Panc1 (cell line): Measurements from ENCODE around the gene GUSB. TPM values are rescaled to one million over a fixed set of nuclear protein-coding genes. Genes with fewer than 3 reads are reported as not detected.

Experiments
- ATAC-seq: fragments of 200-7000 bp; cut with Tn5 transposase; 2 replicates; pipeline ENCODE4 v1.9.1; 2020; ENCODE audit warnings: mild to moderate bottlenecking, moderate library complexity
- BruUV-seq: library from RNA; stranded (reverse); fragments of 400-500 nt; replicated peaks from 2 replicates; lab custom pipeline; 2021; lab: Mats Ljungman, UMichigan
- CTCF ChIA-PET: fragments of 300-600 bp; sonication (Branson Sonifier 250); formaldehyde crosslinking; loops from one replicate; lab custom pipeline; 2022; ENCODE audit warnings: antibody characterized with exemption; lab: Charles Lee
- POLR2A ChIA-PET: fragments of 300-600 bp; sonication (Branson Sonifier 250); formaldehyde crosslinking; loops from one replicate; lab custom pipeline; 2022; ENCODE audit warnings: antibody characterized with exemption; lab: Charles Lee
- DNase-seq: peaks from one replicate; pipeline ENCODE4 v3.0.0-alpha.2; 2010; ENCODE audit warnings: low read depth, low spot score
- H3K27ac ChIP-seq: 2 replicates; pipeline ENCODE4 v1.5.1; 2011; ENCODE audit warnings: mild to moderate bottlenecking, low read length, inconsistent platforms
- H3K27me3 ChIP-seq: fragments of 200-500 bp; sonication (Bioruptor generic); 2 replicates; pipeline ENCODE4 v1.6.0; 2014; ENCODE audit warnings: low read length, inconsistent platforms; ENCODE audit not compliant: control insufficient read depth, insufficient read depth
- H3K36me3 ChIP-seq: fragments of 200-500 bp; sonication (Bioruptor generic); 2 replicates; pipeline ENCODE4 v1.5.1; 2014; ENCODE audit warnings: inconsistent platforms, mild to moderate bottlenecking, low read length, moderate library complexity; ENCODE audit not compliant: control insufficient read depth, insufficient read depth
- H3K4me1 ChIP-seq: 2 replicates; pipeline ENCODE4 v1.5.1; 2011; ENCODE audit warnings: inconsistent platforms, mild to moderate bottlenecking, low read length, moderate library complexity; ENCODE audit not compliant: control insufficient read depth, insufficient read depth
- H3K4me3 ChIP-seq, 2 experiments: 2 replicates each; pipeline ENCODE4 v1.5.1; 2011 to 2012; ENCODE audit warnings: low read depth in 2 of 2, low read length in 2 of 2, mild to moderate bottlenecking in 2 of 2, inconsistent platforms in 1 of 2, moderate library complexity in 1 of 2
- H3K9me3 ChIP-seq: fragments of 200-500 bp; sonication (Bioruptor generic); 2 replicates; pipeline ENCODE4 v1.5.1; 2014; ENCODE audit warnings: low read depth, mild to moderate bottlenecking, inconsistent platforms, low read length, moderate library complexity; ENCODE audit not compliant: control insufficient read depth, insufficient read depth
- POLR2AphosphoS5 ChIP-seq: IDR thresholded peaks from 2 replicates; pipeline ENCODE4 v1.6.1; 2012; ENCODE audit warnings: mild to moderate bottlenecking, low read depth, low read length, moderate library complexity
- REST ChIP-seq, 2 experiments: IDR thresholded peaks; 2 replicates each; pipeline ENCODE4 v1.6.1; 2011 to 2012; ENCODE audit warnings: low read depth in 2 of 2, control low read depth in 1 of 2, low read length in 1 of 2, mild to moderate bottlenecking in 1 of 2, moderate library complexity in 1 of 2; ENCODE audit not compliant: insufficient read depth in 1 of 2
- SIN3A ChIP-seq: IDR thresholded peaks from 2 replicates; pipeline ENCODE4 v1.6.1; 2012; ENCODE audit warnings: low read depth, mild to moderate bottlenecking, low read length, moderate library complexity, borderline replicate concordance; ENCODE audit not compliant: insufficient read depth
- TCF7L2 ChIP-seq: IDR thresholded peaks from 2 replicates; pipeline ENCODE4 v1.6.1; 2011; ENCODE audit warnings: mild to moderate bottlenecking, low read depth, low read length, inconsistent platforms
- in situ Hi-C: cut with HindIII; loops from 2 replicates; pipeline ENCODE4 v1.10.0; 2016; ENCODE audit warnings: low sequenced_read_pairs, low pct_unique_long_range_greater_than_20kb
- intact Hi-C: fragments of 100-400 bp; cut with micrococcal nuclease; formaldehyde crosslinking; loops from one replicate; pipeline ENCODE4 v1.10.0; 2022; ENCODE audit not compliant: unreplicated experiment
- total RNA-seq: library from RNA; stranded (reverse); gene quantifications from one replicate; pipeline ENCODE4 v1.2.1, GENCODE V29; 2021; ENCODE audit not compliant: unreplicated experiment
- TF ChIP-seq, protein P1 (sequence below): fragments of 450-650 bp; IDR thresholded peaks from 2 replicates; pipeline ENCODE4 v1.5.1; 2017; ENCODE audit warnings: mild to moderate bottlenecking

Gene GUSB
- total RNA-seq, 1 experiment from 2014 or later: 47.4 TPM

- TF ChIP-seq TCF7L2 (no peak), POLR2AphosphoS5 (no peak), REST (IDR thresholded peaks at IDR 0.05; ENCODE audit: insufficient read depth in 1 of 2, low read depth in 2 of 2, low read length in 1 of 2) (no peak), SIN3A (no peak)
- TF ChIP-seq, protein P1, sequence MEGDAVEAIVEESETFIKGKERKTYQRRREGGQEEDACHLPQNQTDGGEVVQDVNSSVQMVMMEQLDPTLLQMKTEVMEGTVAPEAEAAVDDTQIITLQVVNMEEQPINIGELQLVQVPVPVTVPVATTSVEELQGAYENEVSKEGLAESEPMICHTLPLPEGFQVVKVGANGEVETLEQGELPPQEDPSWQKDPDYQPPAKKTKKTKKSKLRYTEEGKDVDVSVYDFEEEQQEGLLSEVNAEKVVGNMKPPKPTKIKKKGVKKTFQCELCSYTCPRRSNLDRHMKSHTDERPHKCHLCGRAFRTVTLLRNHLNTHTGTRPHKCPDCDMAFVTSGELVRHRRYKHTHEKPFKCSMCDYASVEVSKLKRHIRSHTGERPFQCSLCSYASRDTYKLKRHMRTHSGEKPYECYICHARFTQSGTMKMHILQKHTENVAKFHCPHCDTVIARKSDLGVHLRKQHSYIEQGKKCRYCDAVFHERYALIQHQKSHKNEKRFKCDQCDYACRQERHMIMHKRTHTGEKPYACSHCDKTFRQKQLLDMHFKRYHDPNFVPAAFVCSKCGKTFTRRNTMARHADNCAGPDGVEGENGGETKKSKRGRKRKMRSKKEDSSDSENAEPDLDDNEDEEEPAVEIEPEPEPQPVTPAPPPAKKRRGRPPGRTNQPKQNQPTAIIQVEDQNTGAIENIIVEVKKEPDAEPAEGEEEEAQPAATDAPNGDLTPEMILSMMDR: no peak
- BruUV-seq: no TSS peak
- no peaks in the 10 kb centered on the region for H3K27me3 ChIP-seq
- ChIA-PET CTCF (no interaction called here), POLR2A (no interaction called here)
- in situ Hi-C loops: no loop called here
- ATAC-seq (peak; percentile 17; the same call in 1 of the 2 replicates), DNase-seq (no peak)
- intact Hi-C loops: no loop called here
- H3K27ac ChIP-seq: no peak overlapping the region
- no peak overlapping the region for H3K4me3 ChIP-seq
- H3K36me3 ChIP-seq: no peaks in the 10 kb centered on the region
- no peaks in the 10 kb centered on the region for H3K4me1 ChIP-seq
- no peaks in the 10 kb centered on the region for H3K9me3 ChIP-seq
Observed at GRCh38 chr7:65974876-65975275, 7.1 kb downstream of the GUSB start.

GRCh38 chr7:65974191-65974801 lies 7.7 kb downstream of the GUSB start:
- Histone ChIP-seq H3K36me3 (no peaks in the 10 kb centered on the region), H3K27ac (no peak overlapping the region), H3K27me3 (no peaks in the 10 kb centered on the region), H3K4me1 (no peaks in the 10 kb centered on the region), H3K9me3 (no peaks in the 10 kb centered on the region), H3K4me3 (no peak overlapping the region)
- ATAC-seq (no peak), DNase-seq (no peak)
- in situ Hi-C loops: no loop called here
- intact Hi-C loops: no loop called here
- BruUV-seq: no TSS peak
- TF ChIP-seq POLR2AphosphoS5: no peak
- TF ChIP-seq, protein P1: no peak
- no peak for TF ChIP-seq TCF7L2
- TF ChIP-seq SIN3A: no peak
- TF ChIP-seq REST (IDR thresholded peaks at IDR 0.05; ENCODE audit: insufficient read depth in 1 of 2, low read depth in 2 of 2, low read length in 1 of 2): no peak
- ChIA-PET CTCF (no interaction called here), POLR2A (no interaction called here)
